ENCODE data around the gene ZNF333. TPM values are rescaled to one million over a fixed set of nuclear protein-coding genes. Genes with fewer than 3 reads are reported as not detected.

Gene ZNF333
- polyA plus RNA-seq, 1 of the 3 experiments (the other 2 are of a cell fraction): 15.2 TPM

GRCh38 chr19:14669940-14670339, 19.9 kb upstream of the ZNF333 start (continued):
- TF ChIP-seq REST (IDR thresholded peaks at IDR 0.05; ENCODE audit: low read depth, low read length) (no peak), CHD2 (IDR thresholded peaks at IDR 0.05; ENCODE audit: low read length, partially characterized antibody) (no peak), RFX5 (IDR thresholded peaks at IDR 0.05; ENCODE audit: low read length) (no peak), FOSL2 (IDR thresholded peaks at IDR 0.05; ENCODE audit: borderline replicate concordance, low read depth) (no peak)
- TF ChIP-seq, protein P1, sequence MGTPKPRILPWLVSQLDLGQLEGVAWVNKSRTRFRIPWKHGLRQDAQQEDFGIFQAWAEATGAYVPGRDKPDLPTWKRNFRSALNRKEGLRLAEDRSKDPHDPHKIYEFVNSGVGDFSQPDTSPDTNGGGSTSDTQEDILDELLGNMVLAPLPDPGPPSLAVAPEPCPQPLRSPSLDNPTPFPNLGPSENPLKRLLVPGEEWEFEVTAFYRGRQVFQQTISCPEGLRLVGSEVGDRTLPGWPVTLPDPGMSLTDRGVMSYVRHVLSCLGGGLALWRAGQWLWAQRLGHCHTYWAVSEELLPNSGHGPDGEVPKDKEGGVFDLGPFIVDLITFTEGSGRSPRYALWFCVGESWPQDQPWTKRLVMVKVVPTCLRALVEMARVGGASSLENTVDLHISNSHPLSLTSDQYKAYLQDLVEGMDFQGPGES (IDR thresholded peaks at IDR 0.05; ENCODE audit: low read depth, low read length): no peak

DNA sequence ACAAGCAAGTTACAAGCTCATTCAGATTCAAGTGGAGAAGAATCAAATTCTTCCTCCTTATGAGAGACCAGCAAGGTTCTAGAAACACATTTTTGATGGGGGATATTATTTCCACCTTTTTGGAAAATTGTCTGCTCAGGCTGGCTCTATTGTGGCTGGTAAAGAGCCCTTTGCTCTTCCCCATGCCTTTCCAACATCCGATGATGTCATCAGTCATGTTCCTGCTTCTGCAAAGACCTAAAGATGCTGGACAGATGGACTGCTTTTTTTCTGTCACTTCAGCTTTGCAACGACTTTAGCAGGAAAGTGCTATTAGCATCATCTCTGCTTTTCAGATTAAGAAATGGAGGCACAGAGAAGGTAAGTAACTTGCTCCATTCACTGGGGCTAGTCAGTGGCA, 19.4 kb upstream of the ZNF333 start:
- H3K27ac ChIP-seq (ENCODE audit: low read depth in 2 of 2, low read length in 1 of 2): no peak overlapping the region
- no peak overlapping the region for H3K4me2 ChIP-seq
- no peaks in the 10 kb centered on the region for H3K79me2 ChIP-seq (ENCODE audit: insufficient read depth)
- peaks cover 15% of the 10 kb centered on the region; the same call in 1 of the 2 replicates for H3K27me3 ChIP-seq (ENCODE audit: insufficient read depth)
- WGBS (ENCODE audit: low lambda C conversion rate): 0% methylated on average over 2 of the region's 2 CpGs
- H4K20me1 ChIP-seq (ENCODE audit: insufficient read depth): no peaks in the 10 kb centered on the region
- TF ChIP-seq EP300 (IDR thresholded peaks at IDR 0.05; ENCODE audit: borderline replicate concordance in 1 of 2, low read depth in 1 of 2, low read length in 1 of 2) (no peak), EZH2phosphoT487 (IDR thresholded peaks at IDR 0.05; ENCODE audit: borderline replicate concordance, low read depth) (no peak), GATA2 (CRISPR knock-in tag; IDR thresholded peaks at IDR 0.05) (no peak), PBX3 (IDR thresholded peaks at IDR 0.05) (no peak), TAF1 (IDR thresholded peaks at IDR 0.05; ENCODE audit: borderline replicate concordance, low read depth, low read length) (no peak), TEAD4 (IDR thresholded peaks at IDR 0.05; ENCODE audit: borderline replicate concordance, insufficient read depth) (no peak), FOSL2 (IDR thresholded peaks at IDR 0.05; ENCODE audit: borderline replicate concordance, low read depth) (no peak), MEF2A (IDR thresholded peaks at IDR 0.05; ENCODE audit: borderline replicate concordance, low read depth) (no peak)
- TF ChIP-seq, protein P2, sequence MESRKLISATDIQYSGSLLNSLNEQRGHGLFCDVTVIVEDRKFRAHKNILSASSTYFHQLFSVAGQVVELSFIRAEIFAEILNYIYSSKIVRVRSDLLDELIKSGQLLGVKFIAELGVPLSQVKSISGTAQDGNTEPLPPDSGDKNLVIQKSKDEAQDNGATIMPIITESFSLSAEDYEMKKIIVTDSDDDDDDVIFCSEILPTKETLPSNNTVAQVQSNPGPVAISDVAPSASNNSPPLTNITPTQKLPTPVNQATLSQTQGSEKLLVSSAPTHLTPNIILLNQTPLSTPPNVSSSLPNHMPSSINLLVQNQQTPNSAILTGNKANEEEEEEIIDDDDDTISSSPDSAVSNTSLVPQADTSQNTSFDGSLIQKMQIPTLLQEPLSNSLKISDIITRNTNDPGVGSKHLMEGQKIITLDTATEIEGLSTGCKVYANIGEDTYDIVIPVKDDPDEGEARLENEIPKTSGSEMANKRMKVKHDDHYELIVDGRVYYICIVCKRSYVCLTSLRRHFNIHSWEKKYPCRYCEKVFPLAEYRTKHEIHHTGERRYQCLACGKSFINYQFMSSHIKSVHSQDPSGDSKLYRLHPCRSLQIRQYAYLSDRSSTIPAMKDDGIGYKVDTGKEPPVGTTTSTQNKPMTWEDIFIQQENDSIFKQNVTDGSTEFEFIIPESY (IDR thresholded peaks at IDR 0.05; ENCODE audit: borderline replicate concordance, low read depth): no peak
- H3K4me3 ChIP-seq (ENCODE audit: low read depth in 2 of 2, low read length in 1 of 2): no peak overlapping the region
- no peaks in the 10 kb centered on the region for H3K36me3 ChIP-seq (replicated peaks in 1 of 2; ENCODE audit: control insufficient read depth in 1 of 2, insufficient read depth in 2 of 2, low read length in 1 of 2)
- POLR2A ChIA-PET: no interaction called here
- no peaks in the 10 kb centered on the region for H3K9me3 ChIP-seq
- no peak overlapping the region for H2AFZ ChIP-seq (ENCODE audit: low read depth)
- H3K4me1 ChIP-seq (ENCODE audit: control insufficient read depth in 1 of 2, insufficient read depth in 2 of 2, low read depth in 1 of 2, low read length in 1 of 2): no peaks in the 10 kb centered on the region
- no peak overlapping the region for H3K9ac ChIP-seq
- no peaks in the 10 kb centered on the region for H3K9me2 ChIP-seq
- H3F3A ChIP-seq (replicated peaks; ENCODE audit: insufficient read depth): no peaks in the 10 kb centered on the region
- DNase-seq: no peak
- CTCF ChIA-PET: interaction anchor here (1.0 kb wide), 1 partner anchor 114 kb away, joined by 4 read pairs; no protein-coding TSS in a partner anchor
